SJCRH30 (cell line): ENCODE measurements around the gene GNAQ. TPM values are rescaled to one million over a fixed set of nuclear protein-coding genes. Genes with fewer than 3 reads are reported as not detected.

Source experiments
- DNase-seq, 2 experiments: peaks; one replicate each; pipeline ENCODE4 v3.0.0-alpha.2; 2015 to 2020
- H3K27ac ChIP-seq: fragments of 250-450 bp; sonication (Bioruptor Pico); 2 replicates; pipeline ENCODE4 v1.5.1; 2020; ENCODE audit warnings: mild to moderate bottlenecking, moderate library complexity
- H3K27me3 ChIP-seq: fragments of 250-450 bp; sonication (Bioruptor Pico); 2 replicates; pipeline ENCODE4 v1.5.1; 2020; ENCODE audit warnings: mild to moderate bottlenecking, moderate library complexity
- H3K36me3 ChIP-seq: fragments of 250-450 bp; sonication (Bioruptor Pico); 2 replicates; pipeline ENCODE4 v1.5.1; 2020; ENCODE audit warnings: mild to moderate bottlenecking, moderate library complexity
- H3K4me1 ChIP-seq: fragments of 250-450 bp; sonication (Bioruptor Pico); 2 replicates; pipeline ENCODE4 v1.5.1; 2020; ENCODE audit warnings: mild to moderate bottlenecking, moderate library complexity
- H3K4me3 ChIP-seq: fragments of 250-450 bp; sonication (Bioruptor Pico); 2 replicates; pipeline ENCODE4 v1.5.1; 2020; ENCODE audit warnings: mild to moderate bottlenecking, moderate library complexity
- H3K9me3 ChIP-seq: fragments of 250-450 bp; sonication (Bioruptor Pico); replicated peaks from 2 replicates; pipeline ENCODE4 v1.5.1; 2020; ENCODE audit warnings: mild to moderate bottlenecking, moderate library complexity
- total RNA-seq: library from RNA; depleted of rRNA; stranded (reverse); fragments of >200 nt; shearing (Covaris generic); gene quantifications from 2 replicates; pipeline ENCODE4 v1.2.3, GENCODE V29; 2014

The GNAQ gene
- total RNA-seq, 1 experiment from 2014 or later = 28.8 TPM

DNA sequence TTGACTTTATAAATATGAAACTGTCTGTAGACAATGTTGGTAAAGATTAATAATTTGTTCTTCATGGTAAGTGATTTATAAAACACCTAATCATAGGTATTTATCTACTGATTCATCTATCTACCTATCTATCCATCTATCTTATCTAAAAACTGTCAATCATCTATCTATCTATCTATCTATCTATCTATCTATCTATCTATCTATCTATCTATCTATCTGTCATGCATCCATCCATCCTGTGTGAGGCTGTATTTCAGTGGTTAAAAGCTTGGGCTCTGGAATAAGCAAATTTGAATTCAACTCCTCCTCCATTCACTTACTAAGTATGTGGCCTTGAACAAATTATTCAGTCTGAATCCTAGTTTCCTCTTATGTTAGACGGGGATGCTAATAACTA lies 221.6 kb downstream of the GNAQ start:
- no peak overlapping the region for H3K4me3 ChIP-seq
- H3K36me3 ChIP-seq = no peaks in the 10 kb centered on the region
- DNase-seq = no peak

DNA sequence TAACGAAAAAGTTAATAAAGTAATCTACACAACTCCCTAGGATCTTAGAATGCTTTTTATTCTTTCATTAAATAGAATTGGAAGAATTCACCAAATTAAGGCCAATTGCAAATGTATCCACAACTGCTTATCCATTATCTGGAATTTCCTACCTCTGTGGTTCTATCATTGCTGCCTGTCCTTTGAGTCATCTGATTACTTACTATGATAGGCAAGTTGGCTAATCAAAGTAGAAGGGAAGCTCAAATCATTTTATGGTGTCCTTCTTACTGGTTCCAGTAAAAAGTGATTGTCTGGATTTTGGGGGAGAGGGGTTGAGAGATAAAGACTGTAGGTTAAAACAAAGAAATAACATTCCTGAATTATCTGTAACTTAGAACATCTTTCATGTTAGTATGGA lies 222.1 kb downstream of the GNAQ start:
- Histone ChIP-seq H3K36me3 (no peaks in the 10 kb centered on the region), H3K9me3 (no peaks in the 10 kb centered on the region), H3K4me3 (no peak overlapping the region), H3K4me1 (no peaks in the 10 kb centered on the region), H3K27me3 (no peaks in the 10 kb centered on the region), H3K27ac (no peak overlapping the region)
- no peak for DNase-seq

More for the DNA sequence above, 221.6 kb downstream of the GNAQ start:
- no peaks in the 10 kb centered on the region for H3K9me3 ChIP-seq
- H3K27me3 ChIP-seq = no peaks in the 10 kb centered on the region
- H3K27ac ChIP-seq = no peak overlapping the region
- no peaks in the 10 kb centered on the region for H3K4me1 ChIP-seq

DNA sequence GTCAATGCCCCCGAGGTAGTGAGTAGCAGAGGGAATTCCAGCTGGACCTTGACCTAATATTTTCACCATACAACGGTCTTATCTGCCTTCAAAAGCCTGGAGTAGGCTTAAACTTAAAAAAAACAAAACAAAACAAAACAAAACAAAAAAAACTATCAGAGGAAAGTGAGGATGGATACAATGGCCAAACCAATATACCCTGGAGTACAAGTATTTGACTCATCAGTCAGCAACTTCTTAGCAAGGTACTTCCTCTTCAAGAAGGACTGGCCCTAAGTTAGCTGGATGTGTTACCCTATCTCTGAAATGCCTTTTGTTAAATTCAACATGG lies 222.9 kb downstream of the GNAQ start:
- Histone ChIP-seq H3K36me3 (0 out of 2 replicates have a peak, but pooled peaks cover 3% of the 10 kb centered on the region), H3K4me1 (no peaks in the 10 kb centered on the region), H3K27ac (no peak overlapping the region)

DNA sequence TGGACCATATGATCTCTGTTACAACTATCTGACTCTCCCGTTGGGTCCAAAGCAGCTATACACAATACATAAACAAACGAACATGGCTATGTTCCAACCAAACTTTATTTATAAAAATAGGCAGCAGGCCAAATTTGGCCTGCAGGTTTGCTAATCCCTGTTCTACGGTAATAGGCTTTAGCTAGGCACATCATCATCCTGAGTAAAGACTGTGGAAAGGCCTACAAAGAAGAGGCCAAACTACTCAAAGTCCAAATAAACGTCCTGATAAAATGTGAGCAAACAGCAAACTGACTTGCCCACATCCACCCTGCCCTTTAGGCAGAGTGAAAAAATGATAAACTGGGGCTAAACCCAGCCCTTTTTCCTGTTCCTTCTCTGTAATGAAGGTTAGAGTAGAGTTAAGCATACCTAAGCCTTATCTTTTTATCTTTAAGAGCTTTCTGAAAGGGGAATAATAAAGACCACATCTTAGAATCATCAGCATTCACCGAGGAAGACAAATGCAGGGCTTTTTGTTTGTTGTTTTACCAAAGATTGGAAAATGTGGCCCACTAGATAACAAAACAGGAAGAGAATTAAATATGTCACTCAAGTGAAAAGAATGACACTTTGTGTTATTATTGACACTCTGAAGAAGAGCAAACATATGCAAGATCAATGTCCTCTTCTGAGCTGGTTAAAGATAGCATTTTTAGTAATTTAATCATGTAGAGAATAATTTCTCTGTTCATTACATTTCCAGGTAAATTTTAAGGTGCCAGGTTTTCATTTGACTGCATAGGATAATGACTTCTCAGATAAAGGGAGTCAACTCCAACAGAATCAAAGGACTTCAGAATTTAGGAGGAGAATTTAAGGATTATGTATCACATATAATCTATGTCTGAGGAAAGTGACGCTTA lies 223.5 kb downstream of the GNAQ start:
- Histone ChIP-seq H3K4me3 (no peak overlapping the region), H3K4me1 (no peaks in the 10 kb centered on the region), H3K27ac (no peak overlapping the region), H3K36me3 (0 out of 2 replicates have a peak, but pooled peaks cover 3% of the 10 kb centered on the region), H3K9me3 (no peaks in the 10 kb centered on the region), H3K27me3 (no peaks in the 10 kb centered on the region)
- no peak for DNase-seq

More for the DNA sequence above, 222.9 kb downstream of the GNAQ start:
- no peak overlapping the region for H3K4me3 ChIP-seq
- no peak for DNase-seq
- no peaks in the 10 kb centered on the region for H3K27me3 ChIP-seq
- no peaks in the 10 kb centered on the region for H3K9me3 ChIP-seq

DNA sequence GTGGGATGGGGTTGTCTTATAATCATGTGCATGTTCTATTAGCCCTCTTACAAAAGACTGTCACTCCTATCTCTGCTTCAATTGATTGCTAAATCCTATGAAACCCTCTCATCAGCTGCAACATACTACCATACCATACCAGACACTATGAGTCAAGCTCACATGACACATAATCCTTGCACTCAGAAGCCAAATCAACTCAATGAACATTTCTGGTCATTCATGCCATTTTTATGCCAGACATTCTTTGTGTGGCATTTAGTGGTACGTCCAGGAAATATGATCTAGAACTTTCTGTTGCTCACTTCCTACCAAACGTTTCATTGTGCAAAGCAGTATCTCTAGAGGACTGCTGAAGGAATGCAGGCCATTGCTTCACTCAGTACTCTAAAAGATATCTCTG lies 224.3 kb downstream of the GNAQ start:
- H3K4me1 ChIP-seq = no peaks in the 10 kb centered on the region
- H3K4me3 ChIP-seq = no peak overlapping the region
- no peaks in the 10 kb centered on the region for H3K27me3 ChIP-seq
- H3K36me3 ChIP-seq = 0 out of 2 replicates have a peak, but pooled peaks cover 3% of the 10 kb centered on the region
- no peaks in the 10 kb centered on the region for H3K9me3 ChIP-seq
- peak in 1 of 2 experiments; percentile 9 for DNase-seq
- no peak overlapping the region for H3K27ac ChIP-seq

DNA sequence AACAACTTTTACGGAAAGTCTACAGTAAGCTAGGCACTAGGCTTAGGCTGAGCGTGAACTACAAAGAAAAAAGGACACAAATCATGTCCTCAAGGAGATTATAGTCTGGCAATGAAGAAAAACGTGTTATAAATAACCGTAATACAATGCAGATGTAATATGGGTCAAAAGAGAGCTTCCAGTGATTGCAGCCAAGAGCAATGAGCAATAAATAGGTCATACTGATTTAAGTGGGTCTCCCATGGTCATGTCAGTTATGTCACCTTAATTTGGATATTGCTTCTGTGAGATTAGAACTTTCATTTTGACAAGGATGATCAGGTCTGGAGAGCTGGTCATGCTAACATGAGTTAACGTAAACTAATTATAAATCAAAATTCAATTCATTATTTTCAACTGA lies 224.9 kb downstream of the GNAQ start:
- DNase-seq = no peak
- Histone ChIP-seq H3K4me3 (no peak overlapping the region), H3K27me3 (no peaks in the 10 kb centered on the region), H3K27ac (no peak overlapping the region), H3K36me3 (0 out of 2 replicates have a peak, but pooled peaks cover 3% of the 10 kb centered on the region), H3K9me3 (no peaks in the 10 kb centered on the region), H3K4me1 (no peaks in the 10 kb centered on the region)

DNA sequence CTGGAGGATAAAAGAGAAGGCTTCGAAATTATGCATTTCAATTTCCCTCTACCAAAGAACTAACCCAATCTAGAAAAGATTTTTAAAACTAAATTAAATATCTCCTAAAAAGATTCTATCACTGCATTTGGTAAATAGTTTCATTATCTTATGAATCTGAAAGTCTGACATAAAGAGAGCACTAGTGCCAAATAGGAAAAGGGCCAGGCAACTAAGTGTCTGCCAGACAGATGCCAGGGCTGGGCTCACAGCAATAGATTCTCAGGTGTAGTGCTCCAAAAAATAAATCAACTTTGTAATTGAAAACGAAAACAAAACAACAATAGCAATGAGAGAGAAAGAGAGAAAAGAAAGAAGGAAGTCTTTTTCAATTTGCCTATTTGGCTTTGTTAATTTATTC lies 225.8 kb downstream of the GNAQ start:
- Histone ChIP-seq H3K4me3 (no peak overlapping the region), H3K27ac (no peak overlapping the region), H3K9me3 (no peaks in the 10 kb centered on the region), H3K27me3 (no peaks in the 10 kb centered on the region), H3K36me3 (0 out of 2 replicates have a peak, but pooled peaks cover 3% of the 10 kb centered on the region), H3K4me1 (no peaks in the 10 kb centered on the region)
- no peak for DNase-seq

DNA sequence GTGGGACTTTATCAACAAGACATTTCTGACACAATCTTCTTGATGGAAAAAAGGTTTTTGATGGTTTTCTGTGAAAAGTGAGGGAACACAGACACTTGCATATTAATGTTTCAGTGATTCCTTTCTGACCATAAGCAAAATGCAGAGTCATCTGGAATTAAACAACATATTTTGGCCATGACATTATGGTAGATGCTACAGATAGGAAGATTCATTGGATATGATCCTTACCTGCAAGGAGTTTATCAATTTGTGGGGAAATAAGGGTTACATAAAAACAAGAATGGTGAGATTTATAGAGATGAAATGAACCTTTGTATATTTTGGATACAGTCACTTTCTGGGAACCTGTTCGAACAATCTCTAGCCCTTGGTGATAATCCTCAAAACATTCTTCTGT lies 228.2 kb downstream of the GNAQ start:
- DNase-seq = no peak
- Histone ChIP-seq H3K27me3 (no peaks in the 10 kb centered on the region), H3K27ac (no peak overlapping the region), H3K36me3 (0 out of 2 replicates have a peak, but pooled peaks cover 3% of the 10 kb centered on the region), H3K9me3 (no peaks in the 10 kb centered on the region), H3K4me1 (no peaks in the 10 kb centered on the region), H3K4me3 (no peak overlapping the region)

DNA sequence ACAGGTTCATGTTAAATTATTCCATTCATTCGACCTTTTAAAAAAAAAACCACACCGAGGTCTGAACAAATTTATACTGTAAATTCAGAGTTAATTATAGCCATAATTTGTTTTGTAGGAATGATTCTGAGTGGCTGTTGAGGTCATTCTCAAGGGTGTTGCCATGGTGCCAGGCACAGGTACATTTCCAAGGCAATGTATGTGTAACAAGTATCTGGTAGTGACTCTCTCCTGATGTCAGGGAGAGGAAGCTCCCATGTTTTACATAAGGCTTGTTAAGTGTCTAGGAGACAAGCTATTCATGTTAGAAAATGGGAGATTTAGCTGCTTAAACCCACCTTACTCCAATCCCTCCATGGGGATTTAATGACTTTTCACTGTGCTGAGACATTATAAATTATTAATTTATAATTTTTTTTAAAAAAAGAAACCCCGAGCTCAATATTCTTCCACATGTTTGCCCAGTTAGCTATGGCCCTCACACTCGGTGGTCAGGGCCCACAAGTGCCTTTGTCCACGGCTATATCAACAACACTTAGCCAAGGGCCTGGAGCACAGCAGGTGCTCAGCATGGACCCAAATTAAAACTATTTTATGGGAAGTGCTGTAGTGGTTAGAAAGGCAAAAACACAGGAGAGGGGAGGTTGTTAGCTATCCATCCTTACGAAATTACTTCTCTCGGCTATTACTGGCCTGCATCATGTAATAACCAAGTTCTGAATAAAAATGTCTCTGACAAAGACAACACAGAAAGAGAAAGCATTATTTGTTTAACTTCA lies 228.9 kb downstream of the GNAQ start:
- DNase-seq = no peak
- Histone ChIP-seq H3K9me3 (no peaks in the 10 kb centered on the region), H3K27me3 (no peaks in the 10 kb centered on the region), H3K4me3 (no peak overlapping the region), H3K36me3 (0 out of 2 replicates have a peak, but pooled peaks cover 3% of the 10 kb centered on the region), H3K4me1 (no peaks in the 10 kb centered on the region), H3K27ac (no peak overlapping the region)

DNA sequence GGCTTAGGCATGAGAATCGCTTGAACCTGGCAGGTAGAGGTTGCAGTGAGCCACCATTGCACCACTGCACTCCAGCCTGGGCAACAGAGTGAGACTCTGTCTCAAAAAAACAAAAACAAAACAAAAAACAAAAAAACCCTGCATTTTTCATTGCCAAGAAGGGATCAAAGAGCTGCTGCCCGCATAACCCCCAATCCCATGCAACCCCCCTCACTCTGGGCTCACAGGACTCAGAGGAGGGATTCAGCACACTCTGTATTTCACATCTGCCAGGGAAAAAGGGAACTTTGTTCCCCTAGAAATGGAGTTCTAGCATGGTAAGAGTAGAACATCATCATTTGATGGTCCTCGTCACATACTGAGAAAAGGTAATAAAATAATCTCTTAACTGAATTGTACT lies 229.5 kb downstream of the GNAQ start:
- 0 out of 2 replicates have a peak, but pooled peaks cover 3% of the 10 kb centered on the region for H3K36me3 ChIP-seq
- H3K27me3 ChIP-seq = no peaks in the 10 kb centered on the region
- H3K4me3 ChIP-seq = no peak overlapping the region
- no peak for DNase-seq
- H3K9me3 ChIP-seq = no peaks in the 10 kb centered on the region
- no peak overlapping the region for H3K27ac ChIP-seq
- H3K4me1 ChIP-seq = no peaks in the 10 kb centered on the region

DNA sequence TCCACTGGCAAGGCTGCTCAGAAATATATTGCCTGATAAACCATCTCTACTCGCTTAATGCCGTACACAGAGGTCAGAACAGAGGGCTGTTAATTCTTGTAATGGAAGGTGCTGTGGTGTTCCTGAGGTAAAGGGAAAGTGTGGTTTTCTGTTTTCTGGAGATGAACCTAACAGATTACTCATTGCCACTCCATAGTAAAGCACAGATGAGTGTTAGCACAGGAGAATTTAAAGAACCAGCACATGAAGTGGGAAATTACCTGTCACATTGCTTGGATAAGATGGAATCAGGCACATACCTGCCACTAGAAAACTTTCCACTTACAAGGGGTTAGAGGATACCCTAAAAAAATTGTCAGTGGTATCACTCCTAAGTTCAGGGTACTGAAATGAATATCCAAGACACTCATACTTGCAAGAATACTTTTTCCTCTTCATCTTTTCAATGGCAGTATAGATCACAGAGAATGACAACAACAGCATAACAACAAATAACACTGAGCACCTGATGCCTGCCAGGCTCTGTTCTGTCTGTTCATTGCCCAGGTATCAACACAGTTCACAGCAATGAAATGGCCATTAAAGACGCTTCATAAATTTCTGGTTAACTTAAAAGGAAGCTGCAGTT lies 230.6 kb downstream of the GNAQ start:
- H3K4me1 ChIP-seq = no peaks in the 10 kb centered on the region
- no peaks in the 10 kb centered on the region for H3K9me3 ChIP-seq
- H3K36me3 ChIP-seq = 0 out of 2 replicates have a peak, but pooled peaks cover 3% of the 10 kb centered on the region
- H3K4me3 ChIP-seq = no peak overlapping the region
- H3K27ac ChIP-seq = no peak overlapping the region
- DNase-seq = no peak
- H3K27me3 ChIP-seq = no peaks in the 10 kb centered on the region

DNA sequence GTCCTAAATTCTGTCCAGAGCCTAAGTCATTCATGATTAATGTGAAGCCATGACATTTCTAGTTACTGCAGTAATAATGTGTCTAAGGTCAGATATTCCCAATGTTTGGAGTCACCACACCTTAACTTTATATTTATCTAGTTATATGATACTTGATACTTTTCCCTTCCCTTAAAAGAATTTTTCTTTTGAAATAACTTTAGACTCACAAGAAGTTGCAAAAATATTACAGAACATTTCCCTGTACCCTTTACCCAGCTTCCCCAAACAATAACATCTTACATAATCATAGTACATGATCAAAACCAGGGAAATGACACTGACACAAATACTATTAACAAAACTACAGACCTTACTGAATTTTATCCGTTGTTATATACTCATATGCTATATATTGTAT lies 233.5 kb downstream of the GNAQ start:
- Histone ChIP-seq H3K9me3 (no peaks in the 10 kb centered on the region), H3K36me3 (no peaks in the 10 kb centered on the region), H3K27ac (no peak overlapping the region), H3K27me3 (no peaks in the 10 kb centered on the region), H3K4me1 (no peaks in the 10 kb centered on the region; the same call in 1 of the 2 replicates), H3K4me3 (no peak overlapping the region)
- DNase-seq = no peak

DNA sequence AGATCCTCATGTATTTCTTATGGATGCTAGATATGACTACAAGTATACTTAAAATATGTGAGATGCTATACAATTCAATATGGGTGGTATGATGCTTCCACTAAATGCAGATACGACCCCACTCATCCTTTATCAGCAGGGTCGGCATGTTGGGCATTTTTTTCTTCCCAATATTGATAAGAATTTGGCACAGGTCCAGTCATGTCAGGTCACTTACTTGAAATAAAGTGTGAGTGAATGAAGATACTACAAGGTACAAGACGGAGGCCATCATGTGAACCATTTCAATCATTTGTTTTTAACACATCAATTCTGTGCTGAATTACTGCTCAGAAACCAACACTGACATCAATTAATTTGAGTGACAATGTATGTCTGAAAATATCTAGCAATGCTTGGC lies 236.6 kb downstream of the GNAQ start:
- Histone ChIP-seq H3K27me3 (no peaks in the 10 kb centered on the region), H3K27ac (no peak overlapping the region), H3K4me3 (no peak overlapping the region), H3K36me3 (no peaks in the 10 kb centered on the region), H3K4me1 (no peaks in the 10 kb centered on the region; the same call in 1 of the 2 replicates), H3K9me3 (no peaks in the 10 kb centered on the region)
- DNase-seq = no peak

DNA sequence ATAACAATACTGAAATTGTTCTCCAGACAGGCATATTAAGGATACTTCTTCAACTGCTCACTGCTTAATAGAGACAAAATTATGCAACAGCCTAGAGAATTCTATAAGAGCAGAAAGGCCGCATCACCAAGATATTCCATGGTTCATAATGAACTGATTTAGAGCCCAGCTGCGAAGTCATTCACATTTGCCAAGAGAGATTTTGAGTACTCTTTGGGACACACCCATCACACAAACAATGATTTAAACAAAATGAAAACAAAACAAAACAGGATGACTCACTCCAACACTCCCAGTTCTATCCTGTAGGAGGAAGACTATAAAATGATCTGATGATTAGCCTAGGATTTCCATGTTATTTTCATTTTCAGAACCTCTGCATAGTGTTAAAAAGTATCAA lies 237.8 kb downstream of the GNAQ start:
- Histone ChIP-seq H3K4me1 (no peaks in the 10 kb centered on the region; the same call in 1 of the 2 replicates), H3K4me3 (no peak overlapping the region), H3K27ac (no peak overlapping the region), H3K27me3 (no peaks in the 10 kb centered on the region), H3K36me3 (no peaks in the 10 kb centered on the region), H3K9me3 (no peaks in the 10 kb centered on the region)
- no peak for DNase-seq

DNA sequence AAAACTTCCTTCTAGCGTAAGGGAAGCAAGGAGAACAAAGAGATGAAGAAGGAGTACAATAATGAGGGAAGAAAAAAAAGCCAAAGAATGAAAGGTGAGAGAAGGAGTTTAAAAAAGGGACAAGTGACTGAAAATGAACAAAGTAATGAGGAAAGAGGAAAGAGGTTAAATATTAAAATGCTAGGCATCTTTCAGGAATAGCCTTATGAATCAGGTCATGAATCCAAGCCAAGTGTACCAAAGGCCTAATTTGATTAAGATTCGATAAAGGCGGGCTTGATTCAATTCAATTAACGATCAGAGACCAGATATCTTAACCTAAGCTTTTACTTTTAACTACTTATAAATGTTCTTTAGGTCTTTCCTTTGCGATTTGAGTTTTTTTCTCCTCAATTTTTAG lies 241.7 kb downstream of the GNAQ start:
- DNase-seq = no peak
- Histone ChIP-seq H3K4me3 (no peak overlapping the region), H3K4me1 (no peaks in the 10 kb centered on the region; the same call in 1 of the 2 replicates), H3K27ac (no peak overlapping the region), H3K36me3 (peaks cover 3% of the 10 kb centered on the region; the same call in 1 of the 2 replicates), H3K9me3 (no peaks in the 10 kb centered on the region), H3K27me3 (no peaks in the 10 kb centered on the region)
